Stimulated activated CD8-positive, alpha-beta memory T cell treated with anti-CD3 and anti-CD28 coated beads, Interleukin-2, amount 100 ng/mL, for 48 hours (primary cell): ENCODE data around the gene LIME1.

Experiments used
- DNase-seq, 2 donors: peaks; one replicate each; pipeline ENCODE4 v3.0.0-alpha.2; 2020; ENCODE audit warnings: low read depth in 2 of 2

Gene LIME1

GRCh38 chr20:63696628-63697356 lies 39.7 kb upstream of the LIME1 start, which contains the start of gene TNFRSF6B:
TNFRSF6B (plus strand) TSS chr20:63696652; CDS start chr20:63696768, 116 bp downstream.
- DNase-seq: no peak

- no peak for DNase-seq
Observed at GRCh38 chr20:63697357-63697867, 39.1 kb upstream of the LIME1 start.

GRCh38 chr20:63697868-63698545 lies 38.5 kb upstream of the LIME1 start:
- no peak for DNase-seq

DNA sequence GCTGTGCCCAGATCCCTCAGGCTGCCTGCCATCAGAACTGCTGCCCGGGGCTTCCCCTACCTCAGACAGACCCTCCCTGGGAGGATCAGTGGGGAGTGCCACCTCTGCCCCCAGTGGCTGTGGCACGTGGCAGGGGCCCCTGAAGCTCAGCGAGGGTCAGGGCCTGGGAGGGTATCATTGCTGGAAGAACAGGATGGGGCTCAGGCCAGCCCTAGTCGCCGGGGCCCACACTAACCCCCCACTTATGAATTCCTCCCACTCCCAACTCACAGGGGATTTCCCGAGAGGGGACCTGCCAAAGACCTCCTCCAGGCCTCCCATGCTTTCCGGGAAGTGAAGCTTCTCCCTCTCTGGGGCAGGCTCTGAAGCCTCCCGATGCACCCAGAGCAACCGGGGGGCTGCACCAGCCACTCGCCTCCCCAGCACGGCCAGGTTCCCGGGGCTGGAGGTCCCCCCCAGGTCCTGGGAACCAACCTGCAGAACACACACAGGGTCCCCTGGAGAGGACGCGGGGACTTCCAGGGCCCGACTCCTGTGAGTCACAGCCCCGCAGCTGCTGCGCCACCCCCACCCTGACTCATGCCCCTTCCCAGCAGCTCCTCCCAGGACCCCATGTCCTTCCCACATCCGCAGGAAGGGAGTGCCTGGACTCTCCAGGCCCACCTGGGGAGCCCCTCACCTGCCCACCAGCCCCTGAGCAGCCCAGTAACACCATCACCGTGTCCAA lies 37.6 kb upstream of the LIME1 start:
- DNase-seq: peak; percentile 57 to 58

- DNase-seq: no peak
Observed at GRCh38 chr20:63699466-63700198, 36.8 kb upstream of the LIME1 start.

DNA sequence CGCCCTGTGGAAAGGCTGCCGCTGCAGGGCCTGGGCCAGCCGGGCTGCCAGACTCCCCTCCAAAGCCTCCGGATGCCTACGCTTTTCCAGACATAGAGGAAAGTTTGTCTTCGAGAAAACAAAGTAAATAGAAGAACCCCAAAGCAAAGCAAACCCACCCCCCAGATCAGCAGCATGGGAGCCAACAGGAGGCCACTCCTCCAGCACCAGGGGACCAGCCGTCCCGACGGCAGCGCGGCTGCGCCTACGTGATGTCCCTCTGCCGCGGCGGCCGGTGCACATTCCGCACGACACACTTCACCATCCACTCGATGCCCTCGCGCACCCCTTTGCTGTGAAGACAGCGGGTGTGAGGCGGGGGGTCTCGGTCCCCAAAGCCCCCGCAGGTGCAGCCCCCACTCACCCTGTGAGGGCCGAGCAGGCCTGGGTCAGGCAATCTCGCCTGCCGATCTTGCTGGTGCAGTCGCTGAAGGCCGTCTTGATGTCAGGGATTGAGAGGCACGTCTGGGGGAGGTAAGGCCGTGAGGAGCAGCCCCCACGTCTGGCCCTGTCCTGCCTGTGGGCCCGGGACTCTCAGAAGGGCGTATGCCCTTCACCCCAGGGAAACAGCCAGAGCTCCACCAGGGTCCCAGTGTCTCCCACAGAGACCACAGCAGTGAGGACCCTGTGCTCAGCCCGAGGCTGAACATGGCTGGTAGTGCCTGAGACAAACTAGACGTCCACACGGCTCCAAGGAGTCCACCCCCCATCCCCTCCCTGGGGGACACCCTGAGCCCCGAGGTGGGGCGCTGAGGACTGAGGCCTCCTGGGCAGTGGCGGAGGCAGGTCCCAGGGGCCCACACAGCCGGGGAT lies 36.0 kb upstream of the LIME1 start:
- no peak for DNase-seq

GRCh38 chr20:63701051-63701328 lies 35.5 kb upstream of the LIME1 start:
- DNase-seq: no peak

DNA sequence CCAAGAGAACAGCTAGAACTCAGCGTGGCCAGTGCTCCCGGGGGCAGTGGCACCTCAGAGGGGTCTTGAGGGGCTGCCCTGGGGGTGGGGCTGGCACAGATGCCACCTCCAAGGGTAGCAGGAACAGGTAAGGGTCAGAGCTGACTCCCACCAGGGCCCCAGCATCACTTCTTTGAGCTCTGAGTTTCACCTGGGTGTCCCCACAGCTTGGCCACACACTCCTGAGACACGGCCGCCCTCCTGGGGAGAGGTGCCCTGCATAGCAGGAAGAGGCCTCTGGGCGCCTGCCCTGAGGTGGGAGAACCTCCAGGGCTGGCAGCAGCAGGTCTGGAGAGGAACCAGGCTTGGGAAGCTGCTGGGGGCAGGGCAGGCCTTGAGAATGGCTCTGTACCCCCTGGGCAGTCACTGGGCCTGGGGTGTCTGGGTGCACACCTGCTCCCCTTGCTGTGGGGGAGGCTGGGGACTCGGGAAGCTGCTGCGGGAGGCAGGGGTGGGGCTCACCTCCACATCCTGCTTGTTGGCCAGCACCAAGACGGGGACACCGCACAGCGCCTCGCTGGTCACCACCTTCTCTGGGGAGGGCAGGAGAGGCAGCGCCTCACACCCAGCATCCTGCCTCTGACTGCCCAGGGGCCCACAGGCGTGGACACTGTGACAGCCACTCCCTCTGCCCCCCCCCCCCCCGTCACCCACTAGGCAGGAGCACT lies 35.0 kb upstream of the LIME1 start:
- DNase-seq: no peak

DNA sequence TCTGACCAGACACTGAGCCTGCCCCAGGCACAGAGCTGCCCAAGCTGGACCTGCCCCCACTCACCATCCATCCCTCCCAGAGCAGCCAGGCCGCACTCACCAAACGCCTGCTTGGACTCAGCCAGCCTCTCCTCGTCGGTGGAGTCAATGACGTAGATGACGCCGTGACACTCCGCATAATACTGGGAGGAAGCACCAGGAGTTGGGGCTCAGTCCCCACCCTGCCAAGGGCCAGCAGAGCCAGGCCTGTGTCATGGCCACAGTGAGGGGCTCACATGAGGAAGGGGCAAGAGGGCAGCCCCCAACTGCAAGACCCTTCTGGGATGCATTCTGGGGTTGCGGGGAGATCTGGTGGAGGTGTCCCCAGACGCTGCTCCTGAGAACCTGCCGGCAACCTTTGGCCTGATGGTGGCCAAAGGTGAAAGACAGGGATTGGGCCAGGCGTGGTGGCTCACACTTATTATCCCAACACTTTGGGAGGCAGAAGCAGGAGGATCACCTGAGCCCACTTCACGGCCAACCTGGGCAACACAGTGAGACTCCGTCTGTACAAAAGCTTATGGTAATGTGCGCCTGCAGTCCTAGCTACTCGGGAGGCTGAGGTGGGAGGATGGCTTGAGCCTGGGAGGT lies 34.3 kb upstream of the LIME1 start:
- no peak for DNase-seq

GRCh38 chr20:63702751-63703470 lies 33.6 kb upstream of the LIME1 start:
- no peak for DNase-seq

GRCh38 chr20:63703471-63703975 lies 32.9 kb upstream of the LIME1 start:
- no peak for DNase-seq

DNA sequence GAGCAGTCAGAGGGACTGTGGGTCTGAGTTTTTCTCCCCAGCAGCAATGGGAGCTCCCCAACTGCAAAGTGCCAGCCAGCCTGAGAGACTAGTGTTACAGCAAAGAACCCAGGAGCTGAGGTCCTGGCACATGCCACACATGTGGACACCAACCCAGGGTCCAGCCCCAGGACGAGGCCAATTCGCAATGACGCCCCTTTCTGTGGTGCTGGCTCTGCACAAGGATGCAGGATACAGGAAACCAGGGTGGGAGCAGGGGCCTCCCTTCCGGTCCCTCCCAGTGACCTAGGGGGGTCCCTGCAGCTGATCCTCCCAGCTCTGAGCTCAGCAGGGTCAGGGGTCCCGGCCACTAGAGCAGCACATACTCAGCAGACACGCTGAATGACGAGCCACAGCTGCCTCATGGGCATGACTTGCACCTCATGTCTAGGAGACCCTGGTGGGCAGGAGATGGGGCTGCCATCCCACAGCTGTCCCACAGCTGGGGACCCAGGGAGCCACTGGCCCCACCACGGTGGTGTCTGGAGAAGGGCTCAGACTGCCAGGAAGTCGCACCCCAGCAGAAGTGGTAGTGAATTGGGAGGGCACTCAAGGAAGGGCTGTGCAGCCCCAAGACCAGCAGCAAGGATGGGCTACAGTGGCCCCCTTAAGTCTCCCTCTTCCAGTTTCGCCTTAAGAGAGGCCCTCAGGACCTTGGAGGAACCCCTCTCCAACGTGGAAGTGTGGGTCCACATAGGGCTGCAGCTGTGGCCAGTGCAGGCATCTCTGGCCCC lies 32.3 kb upstream of the LIME1 start:
- DNase-seq: no peak

GRCh38 chr20:63704749-63705117 lies 31.7 kb upstream of the LIME1 start:
- no peak for DNase-seq

- DNase-seq: no peak
Observed at GRCh38 chr20:63705232-63706026, 31.0 kb upstream of the LIME1 start.

GRCh38 chr20:63706027-63706695 lies 30.3 kb upstream of the LIME1 start:
- no peak for DNase-seq

- DNase-seq: peak in 1 of 2 donors; percentile 53
Observed at GRCh38 chr20:63706852-63707557, 29.5 kb upstream of the LIME1 start.
